K562 (cell line): Measurements from ENCODE around the gene CREB3L4.

Experiments
- GTF2E2 ChIP-seq: fragments of 200-800 bp; sonication (Bioruptor generic); IDR thresholded peaks from 2 replicates; pipeline ENCODE4 v1.6.1; 2016; ENCODE audit warnings: missing genetic modification characterization, missing compliant biosample characterization
- HDAC6 ChIP-seq: IDR thresholded peaks from 2 replicates; pipeline ENCODE4 v1.6.1; 2012; ENCODE audit warnings: low read depth, mild to moderate bottlenecking, control low read depth, inconsistent platforms, low read length, moderate library complexity
- HMG20B ChIP-seq: fragments of 250-450 bp; sonication (Bioruptor Pico); IDR thresholded peaks from 2 replicates; pipeline ENCODE4 v1.5.0; 2021; ENCODE audit warnings: mild to moderate bottlenecking
- MTA3 ChIP-seq: fragments of 450-650 bp; formaldehyde crosslinking; IDR thresholded peaks from 2 replicates; pipeline ENCODE4 v1.6.1; 2017; ENCODE audit warnings: mild to moderate bottlenecking, borderline replicate concordance
- PREB ChIP-seq: sonication (generic); formaldehyde crosslinking; IDR thresholded peaks from 2 replicates; pipeline ENCODE4 v1.8.1; 2023; ENCODE audit warnings: mild to moderate bottlenecking, missing genetic modification reagents
- RHOXF2B ChIP-seq: fragments of 250-450 bp; sonication (Bioruptor Pico); conservative IDR thresholded peaks from 2 replicates; pipeline ENCODE4 v1.5.1; 2021
- SMARCC2 ChIP-seq: fragments of 450-650 bp; IDR thresholded peaks from 2 replicates; pipeline ENCODE4 v1.6.1; 2017; ENCODE audit warnings: antibody characterized with exemption, moderate library complexity, mild to moderate bottlenecking, low read depth
- TEAD1 ChIP-seq, 2 experiments: fragments of 450-650 bp in 1 of 2; sonication (generic) in 1 of 2; formaldehyde crosslinking; IDR thresholded peaks; 2 replicates each; pipeline versions ENCODE4 v1.4.0 to v1.8.0; 2020 to 2022; ENCODE audit warnings: mild to moderate bottlenecking in 2 of 2, missing genetic modification reagents in 1 of 2
- ZNF140 ChIP-seq: fragments of 250-450 bp; sonication (Bioruptor Pico); IDR thresholded peaks from 2 replicates; pipeline ENCODE4 v1.8.0; 2021; ENCODE audit warnings: moderate library complexity, mild to moderate bottlenecking, inconsistent platforms
- ZNF407 ChIP-seq: fragments of 450-650 bp; IDR thresholded peaks from 2 replicates; pipeline ENCODE4 v1.6.1; 2016; ENCODE audit warnings: low read depth
- TF ChIP-seq, protein P1 (sequence below): sonication (generic); formaldehyde crosslinking; IDR thresholded peaks from 2 replicates; pipeline ENCODE4 v1.8.1; 2023; ENCODE audit warnings: mild to moderate bottlenecking, missing genetic modification reagents, moderate library complexity

DNA sequence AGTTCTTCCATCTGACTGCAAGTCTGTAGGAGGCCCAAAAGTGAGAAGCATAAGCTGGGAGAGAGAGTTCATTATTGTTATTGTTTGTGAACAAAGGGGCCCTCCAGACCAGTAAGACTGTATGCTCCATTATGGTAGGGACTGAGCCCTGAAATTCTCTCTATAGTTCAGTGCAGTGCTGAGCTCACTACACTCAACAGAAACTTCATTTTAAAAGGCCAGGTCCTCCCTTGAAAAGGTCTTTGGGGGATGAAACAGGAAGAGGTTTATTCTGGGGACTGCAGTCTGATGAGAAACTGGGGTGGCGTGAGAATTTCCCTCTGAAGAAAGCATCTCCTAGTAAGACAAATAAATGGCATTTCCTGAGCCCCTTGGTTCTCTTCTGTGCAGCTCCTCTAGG lies 39.5 kb upstream of the CREB3L4 start:
- TF ChIP-seq, protein P1, sequence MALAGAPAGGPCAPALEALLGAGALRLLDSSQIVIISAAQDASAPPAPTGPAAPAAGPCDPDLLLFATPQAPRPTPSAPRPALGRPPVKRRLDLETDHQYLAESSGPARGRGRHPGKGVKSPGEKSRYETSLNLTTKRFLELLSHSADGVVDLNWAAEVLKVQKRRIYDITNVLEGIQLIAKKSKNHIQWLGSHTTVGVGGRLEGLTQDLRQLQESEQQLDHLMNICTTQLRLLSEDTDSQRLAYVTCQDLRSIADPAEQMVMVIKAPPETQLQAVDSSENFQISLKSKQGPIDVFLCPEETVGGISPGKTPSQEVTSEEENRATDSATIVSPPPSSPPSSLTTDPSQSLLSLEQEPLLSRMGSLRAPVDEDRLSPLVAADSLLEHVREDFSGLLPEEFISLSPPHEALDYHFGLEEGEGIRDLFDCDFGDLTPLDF (CRISPR knock-in tag): no peak
- TF ChIP-seq ZNF407 (no peak), SMARCC2 (no peak), TEAD1 (CRISPR knock-in tag; IDR thresholded peaks at IDR 0.05) (no peak), HMG20B (no peak), MTA3 (no peak), PREB (CRISPR knock-in tag) (no peak), GTF2E2 (no peak), ZNF140 (CRISPR knock-in tag) (no peak), RHOXF2B (CRISPR knock-in tag) (no peak), HDAC6 (no peak)
